Rectal smooth muscle tissue (tissue), 1 donor: ENCODE data around the gene ULBP1.
A peak's percentile ranks its signal among the peaks of the same experiment; 100 is the strongest.
"Not testable (repeated sequence)": the region's sequence is repeated elsewhere in the genome, so short reads cannot be mapped to it uniquely, and the experiment has no call there.

Source experiments
- H3K27ac ChIP-seq: one replicate; pipeline ENCODE4 v1.7.0; 2013; ENCODE audit warnings: low read depth, low read length, inconsistent platforms
- H3K27me3 ChIP-seq: one replicate; pipeline ENCODE4 v1.7.0; 2013; ENCODE audit warnings: low read length; ENCODE audit not compliant: control insufficient read depth, insufficient read depth
- H3K36me3 ChIP-seq: one replicate; pipeline ENCODE4 v1.7.0; 2013; ENCODE audit warnings: low read length; ENCODE audit not compliant: control insufficient read depth, insufficient read depth
- H3K4me1 ChIP-seq: one replicate; pipeline ENCODE4 v1.7.0; 2013; ENCODE audit warnings: low read length; ENCODE audit not compliant: control insufficient read depth, insufficient read depth
- H3K4me3 ChIP-seq: one replicate; pipeline ENCODE4 v1.7.0; 2013; ENCODE audit warnings: low read length
- H3K9ac ChIP-seq: one replicate; pipeline ENCODE4 v1.7.0; 2013; ENCODE audit warnings: low read length

ULBP1 gene

GRCh38 chr6:149936743-149937142, 27.0 kb upstream of the ULBP1 start:
- Histone ChIP-seq H3K9ac (no peak overlapping the region), H3K36me3 (no peaks in the 10 kb centered on the region), H3K4me1 (peaks cover 7% of the 10 kb centered on the region), H3K27me3 (peaks cover 48% of the 10 kb centered on the region), H3K27ac (no peak overlapping the region), H3K4me3 (no peak overlapping the region)

GRCh38 chr6:149938013-149938570, 25.7 kb upstream of the ULBP1 start:
- not testable (repeated sequence) for H3K9ac ChIP-seq, H3K27ac ChIP-seq, H3K4me1 ChIP-seq, H3K36me3 ChIP-seq
- Histone ChIP-seq H3K27me3 (peaks cover 55% of the 10 kb centered on the region), H3K4me3 (peak overlapping the region; percentile 62)

GRCh38 chr6:149938571-149939355, 25.0 kb upstream of the ULBP1 start:
- no peak overlapping the region for H3K9ac ChIP-seq
- H3K4me1 ChIP-seq, result peaks cover 7% of the 10 kb centered on the region
- H3K4me3 ChIP-seq, result peak overlapping the region; percentile 62
- H3K27me3 ChIP-seq, result peaks cover 55% of the 10 kb centered on the region
- no peaks in the 10 kb centered on the region for H3K36me3 ChIP-seq
- H3K27ac ChIP-seq, result no peak overlapping the region

- Histone ChIP-seq H3K4me1 (peaks cover 7% of the 10 kb centered on the region), H3K9ac (no peak overlapping the region), H3K27ac (no peak overlapping the region), H3K27me3 (peaks cover 55% of the 10 kb centered on the region), H3K36me3 (no peaks in the 10 kb centered on the region), H3K4me3 (no peak overlapping the region)
Measured at GRCh38 chr6:149939356-149939648, 24.4 kb upstream of the ULBP1 start.

- H3K4me1 ChIP-seq, result peaks cover 7% of the 10 kb centered on the region
- H3K4me3 ChIP-seq, result no peak overlapping the region
- peaks cover 55% of the 10 kb centered on the region for H3K27me3 ChIP-seq
- no peaks in the 10 kb centered on the region for H3K36me3 ChIP-seq
- no peak overlapping the region for H3K27ac ChIP-seq
- no peak overlapping the region for H3K9ac ChIP-seq
Measured at GRCh38 chr6:149939909-149940671, 23.7 kb upstream of the ULBP1 start.

GRCh38 chr6:149940672-149940982, 23.1 kb upstream of the ULBP1 start:
- Histone ChIP-seq H3K27ac (no peak overlapping the region), H3K4me1 (peaks cover 7% of the 10 kb centered on the region), H3K9ac (no peak overlapping the region), H3K27me3 (peaks cover 50% of the 10 kb centered on the region), H3K4me3 (no peak overlapping the region), H3K36me3 (no peaks in the 10 kb centered on the region)

GRCh38 chr6:149941583-149942460, 21.9 kb upstream of the ULBP1 start, which contains the start of gene ULBP2:
TSS of gene ULBP2 (plus strand) at chr6:149942014. CDS start at chr6:149942073, 59 bp downstream.
- Histone ChIP-seq H3K4me1 (peaks cover 7% of the 10 kb centered on the region), H3K4me3 (peak within 1 kb of the TSS; percentile 70), H3K9ac (no peak within 1 kb of the TSS), H3K27me3 (peaks cover 42% of the 10 kb centered on the region), H3K27ac (no peak within 1 kb of the TSS), H3K36me3 (no peaks in the 10 kb centered on the region)

GRCh38 chr6:149942461-149942829, 21.3 kb upstream of the ULBP1 start:
- Histone ChIP-seq H3K4me1 (peaks cover 7% of the 10 kb centered on the region), H3K27ac (no peak overlapping the region), H3K9ac (no peak overlapping the region), H3K36me3 (no peaks in the 10 kb centered on the region), H3K27me3 (peaks cover 41% of the 10 kb centered on the region), H3K4me3 (peak overlapping the region; percentile 70)

GRCh38 chr6:149943321-149943720, 20.4 kb upstream of the ULBP1 start:
- H3K27ac ChIP-seq, H3K4me1 ChIP-seq, H3K4me3 ChIP-seq, H3K9ac ChIP-seq, H3K36me3 ChIP-seq: not testable (repeated sequence)
- peaks cover 43% of the 10 kb centered on the region for H3K27me3 ChIP-seq

GRCh38 chr6:149945276-149945675, 18.5 kb upstream of the ULBP1 start:
- H3K4me1 ChIP-seq, result not testable (repeated sequence)

GRCh38 chr6:149946631-149947030, 17.1 kb upstream of the ULBP1 start:
- not testable (repeated sequence) for H3K9ac ChIP-seq, H3K27ac ChIP-seq, H3K36me3 ChIP-seq, H3K4me1 ChIP-seq, H3K4me3 ChIP-seq
- peaks cover 22% of the 10 kb centered on the region for H3K27me3 ChIP-seq

More at GRCh38 chr6:149945276-149945675, 18.5 kb upstream of the ULBP1 start:
- peaks cover 27% of the 10 kb centered on the region for H3K27me3 ChIP-seq
- not testable (repeated sequence) for H3K36me3 ChIP-seq, H3K9ac ChIP-seq, H3K27ac ChIP-seq, H3K4me3 ChIP-seq

- not testable (repeated sequence) for H3K4me3 ChIP-seq, H3K27ac ChIP-seq, H3K36me3 ChIP-seq, H3K9ac ChIP-seq, H3K4me1 ChIP-seq
- H3K27me3 ChIP-seq, result peaks cover 15% of the 10 kb centered on the region
Measured at GRCh38 chr6:149947533-149947932, 16.2 kb upstream of the ULBP1 start.
